Subcutaneous abdominal adipose tissue (tissue), 5 donors: ENCODE data around the gene NOTCH2.

Experiments used
- H3K27ac ChIP-seq: one replicate; pipeline ENCODE4 v1.7.0; 2013; ENCODE audit warnings: low read depth, mild to moderate bottlenecking, inconsistent platforms, low read length, moderate library complexity
- H3K27me3 ChIP-seq, 5 donors: one replicate each; pipeline ENCODE4 v1.7.0; 2013; ENCODE audit warnings: low read length in 5 of 5, inconsistent platforms in 1 of 5; ENCODE audit not compliant: control insufficient read depth in 5 of 5, insufficient read depth in 4 of 5
- H3K36me3 ChIP-seq, 5 donors: one replicate each; pipeline ENCODE4 v1.7.0; 2013; ENCODE audit warnings: low read length in 5 of 5; ENCODE audit not compliant: control insufficient read depth in 5 of 5, insufficient read depth in 5 of 5
- H3K4me1 ChIP-seq, 5 donors: one replicate each; pipeline ENCODE4 v1.7.0; 2013; ENCODE audit warnings: low read length in 5 of 5, mild to moderate bottlenecking in 3 of 5, moderate library complexity in 1 of 5; ENCODE audit not compliant: control insufficient read depth in 5 of 5, insufficient read depth in 5 of 5
- H3K4me3 ChIP-seq, 5 donors: one replicate each; pipeline ENCODE4 v1.7.0; 2013; ENCODE audit warnings: low read length in 5 of 5, low read depth in 1 of 5
- H3K9ac ChIP-seq, 5 donors: one replicate each; pipeline ENCODE4 v1.7.0; 2013; ENCODE audit warnings: low read length in 5 of 5, mild to moderate bottlenecking in 4 of 5, moderate library complexity in 3 of 5
- H3K9me3 ChIP-seq, 5 donors: one replicate each; pipeline ENCODE4 v1.7.0; 2013; ENCODE audit warnings: low read length in 5 of 5; ENCODE audit not compliant: control insufficient read depth in 5 of 5
- donor health status: healthy.
- donor health status: healthy.
- donor health status: healthy.
- donor health status: healthy.
- donor health status: healthy.

NOTCH2 gene

DNA sequence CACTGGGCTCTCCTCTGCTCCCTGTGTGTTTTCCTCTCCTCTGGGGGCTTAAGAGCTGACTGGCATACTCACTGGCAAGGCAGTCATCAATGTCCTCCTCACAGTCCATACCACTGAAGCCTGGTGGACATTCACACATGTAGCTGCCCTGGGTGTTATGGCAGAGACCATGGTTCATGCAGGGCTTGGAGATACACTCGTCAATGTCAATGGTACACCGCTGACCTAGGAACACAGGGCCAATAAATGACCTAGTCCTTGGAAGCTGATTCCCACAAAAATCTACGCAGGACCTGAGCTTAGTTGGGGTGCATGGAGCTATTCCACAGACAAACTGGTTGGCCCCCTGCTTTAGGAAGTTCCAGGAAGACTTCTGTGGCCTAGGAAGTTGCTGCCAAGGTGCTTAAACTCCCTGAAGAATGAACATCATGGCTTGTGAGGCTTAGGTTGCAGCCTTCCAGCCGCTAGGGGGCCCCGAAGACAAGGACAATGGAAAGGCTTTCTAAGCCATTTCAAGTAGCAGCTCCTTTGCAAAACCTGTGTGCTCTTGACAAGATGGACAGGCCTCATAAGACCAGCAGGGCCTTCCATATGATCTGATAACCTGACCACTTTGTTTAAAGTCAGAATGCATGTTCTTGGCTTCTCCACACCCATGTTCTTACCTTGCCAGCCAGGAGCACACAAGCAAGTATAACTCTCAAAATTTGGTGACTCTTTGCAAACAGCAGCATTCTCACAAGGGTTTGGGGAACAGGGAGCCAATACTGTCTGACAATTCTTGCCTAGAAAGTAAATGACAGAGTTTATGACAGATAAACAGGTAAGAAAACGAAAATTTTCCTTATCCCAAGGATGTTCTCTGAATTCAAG lies 120.9 kb downstream of the NOTCH2 start:
- Histone ChIP-seq H3K36me3 (peaks cover 28 to 59% (median 53%) of the 10 kb centered on the region in 5 donors), H3K9ac (no peak overlapping the region), H3K27me3 (no peaks in the 10 kb centered on the region), H3K9me3 (no peaks in the 10 kb centered on the region), H3K4me3 (no peak overlapping the region), H3K4me1 (peaks cover 0 to 4% (median 0%) of the 10 kb centered on the region in 5 donors), H3K27ac (peak overlapping the region; percentile 53)

DNA sequence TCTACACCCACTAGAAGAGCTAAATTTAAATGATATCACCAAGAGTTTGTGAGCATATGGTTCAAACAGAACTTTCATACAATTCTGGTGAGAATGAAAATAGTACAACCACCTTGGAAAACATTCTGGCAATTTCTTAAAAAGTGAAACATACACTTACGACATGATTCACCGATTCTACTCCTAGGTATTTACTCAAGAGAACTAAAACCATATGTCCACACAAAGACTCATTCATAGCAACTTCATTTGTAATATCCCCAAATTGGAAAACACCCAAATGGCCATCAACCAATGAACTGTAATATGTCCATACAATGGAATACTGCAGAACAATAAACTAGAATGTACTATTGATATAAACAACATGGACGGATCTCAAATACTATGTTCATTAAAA lies 122.0 kb downstream of the NOTCH2 start:
- H3K4me1 ChIP-seq: peaks cover 0 to 13% (median 0%) of the 10 kb centered on the region in 5 donors
- peaks cover 23 to 51% (median 43%) of the 10 kb centered on the region in 5 donors for H3K36me3 ChIP-seq
- H3K27me3 ChIP-seq: no peaks in the 10 kb centered on the region
- no peak overlapping the region for H3K4me3 ChIP-seq
- no peak overlapping the region for H3K9ac ChIP-seq
- H3K9me3 ChIP-seq: no peaks in the 10 kb centered on the region
- peak overlapping the region; percentile 53 for H3K27ac ChIP-seq

DNA sequence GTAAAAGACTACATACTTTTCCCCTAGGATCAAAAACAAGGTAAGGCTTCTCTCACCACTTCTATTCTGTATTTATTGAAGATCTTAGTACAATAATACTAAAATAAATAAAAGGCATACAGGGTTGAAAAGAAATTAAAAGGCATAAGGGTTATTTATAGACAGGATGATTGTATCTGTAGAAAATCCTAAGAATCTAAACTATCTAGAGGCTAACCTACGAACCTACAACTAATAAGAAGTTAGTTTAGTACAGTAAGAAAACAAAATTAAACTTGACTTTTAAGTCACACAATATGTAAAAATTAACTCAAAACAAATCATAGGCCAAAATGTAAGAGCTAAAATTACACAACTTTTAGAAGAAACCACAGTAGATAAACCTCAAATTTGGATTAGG lies 122.7 kb downstream of the NOTCH2 start:
- peaks cover 0 to 10% (median 0%) of the 10 kb centered on the region in 5 donors for H3K4me1 ChIP-seq
- peak overlapping the region; percentile 53 for H3K27ac ChIP-seq
- no peak overlapping the region for H3K4me3 ChIP-seq
- no peaks in the 10 kb centered on the region for H3K9me3 ChIP-seq
- H3K27me3 ChIP-seq: no peaks in the 10 kb centered on the region
- H3K36me3 ChIP-seq: peaks cover 21 to 45% (median 40%) of the 10 kb centered on the region in 5 donors
- H3K9ac ChIP-seq: peak overlapping the region in 1 of 5 donors; percentile 24

DNA sequence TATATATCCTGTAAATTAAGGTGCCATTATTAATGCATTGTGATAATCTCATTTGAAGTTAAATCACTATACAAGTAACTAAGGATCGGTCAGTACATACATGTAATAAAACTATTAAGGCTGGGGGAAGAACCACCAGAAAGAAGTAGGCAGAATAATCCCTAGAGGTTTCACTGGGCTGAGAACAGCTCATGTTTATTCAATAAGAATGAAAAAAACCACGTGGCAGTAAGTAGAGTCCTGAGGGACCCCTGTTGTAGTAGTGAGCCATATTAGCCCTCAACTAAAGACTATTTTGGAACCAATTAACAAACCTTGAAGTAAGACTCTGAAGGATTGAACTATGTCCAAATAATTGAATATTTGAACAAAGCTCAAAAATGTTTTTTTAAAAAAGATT lies 126.2 kb downstream of the NOTCH2 start:
- Histone ChIP-seq H3K9ac (no peak overlapping the region), H3K27ac (peak overlapping the region; percentile 63), H3K36me3 (peaks cover 23 to 45% (median 42%) of the 10 kb centered on the region in 5 donors)

DNA sequence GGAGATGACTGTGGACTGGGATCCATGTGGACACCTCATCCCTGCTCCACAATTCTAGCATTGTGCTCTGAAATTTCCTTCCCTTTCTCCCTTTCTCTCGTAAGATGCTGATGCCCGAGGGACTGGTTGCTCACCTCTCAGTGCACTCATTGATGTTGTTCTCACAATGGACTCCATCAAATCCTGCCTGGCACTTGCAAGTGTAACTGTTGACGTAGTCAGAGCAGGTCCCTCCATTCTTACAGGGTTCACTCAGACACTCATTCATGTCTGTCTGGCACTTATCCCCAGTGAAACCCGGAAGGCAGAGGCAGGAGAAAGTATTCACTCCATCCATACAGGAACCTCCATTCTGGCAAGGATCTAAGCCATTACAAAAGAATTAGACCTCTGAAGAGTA lies 128.1 kb downstream of the NOTCH2 start:
- H3K4me3 ChIP-seq: no peak overlapping the region
- H3K36me3 ChIP-seq: peaks cover 35 to 52% (median 42%) of the 10 kb centered on the region in 5 donors
- H3K9ac ChIP-seq: no peak overlapping the region

More for the DNA sequence above, 126.2 kb downstream of the NOTCH2 start:
- Histone ChIP-seq H3K4me3 (no peak overlapping the region), H3K9me3 (no peaks in the 10 kb centered on the region), H3K4me1 (peaks cover 0 to 10% (median 0%) of the 10 kb centered on the region in 5 donors), H3K27me3 (no peaks in the 10 kb centered on the region)

DNA sequence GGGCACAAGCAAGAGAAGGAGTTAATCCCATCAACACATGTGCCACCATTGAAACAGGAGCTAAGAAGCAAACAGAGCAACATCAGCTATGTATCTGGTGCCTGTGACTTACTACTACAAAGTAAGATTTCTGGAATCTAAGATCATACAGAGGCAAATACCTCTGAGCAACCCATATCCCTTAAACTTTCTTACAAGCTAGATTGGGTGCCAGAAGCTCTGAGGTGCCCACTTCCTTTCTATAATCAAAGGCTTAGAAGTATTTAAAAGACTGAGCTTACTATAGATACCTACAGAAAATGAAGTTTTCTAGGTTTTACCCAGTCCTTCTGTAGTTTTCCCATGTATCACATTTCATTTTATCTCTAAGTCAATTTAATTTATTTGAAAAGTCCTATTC lies 128.8 kb downstream of the NOTCH2 start:
- Histone ChIP-seq H3K36me3 (peaks cover 40 to 59% (median 46%) of the 10 kb centered on the region in 5 donors), H3K9ac (no peak overlapping the region), H3K27me3 (no peaks in the 10 kb centered on the region), H3K4me1 (peaks cover 0 to 10% (median 0%) of the 10 kb centered on the region in 5 donors), H3K9me3 (no peaks in the 10 kb centered on the region), H3K27ac (peak overlapping the region; percentile 7), H3K4me3 (no peak overlapping the region)

More for the DNA sequence above, 128.1 kb downstream of the NOTCH2 start:
- H3K27me3 ChIP-seq: no peaks in the 10 kb centered on the region
- no peaks in the 10 kb centered on the region for H3K9me3 ChIP-seq
- peaks cover 0 to 10% (median 0%) of the 10 kb centered on the region in 5 donors for H3K4me1 ChIP-seq
- no peak overlapping the region for H3K27ac ChIP-seq

DNA sequence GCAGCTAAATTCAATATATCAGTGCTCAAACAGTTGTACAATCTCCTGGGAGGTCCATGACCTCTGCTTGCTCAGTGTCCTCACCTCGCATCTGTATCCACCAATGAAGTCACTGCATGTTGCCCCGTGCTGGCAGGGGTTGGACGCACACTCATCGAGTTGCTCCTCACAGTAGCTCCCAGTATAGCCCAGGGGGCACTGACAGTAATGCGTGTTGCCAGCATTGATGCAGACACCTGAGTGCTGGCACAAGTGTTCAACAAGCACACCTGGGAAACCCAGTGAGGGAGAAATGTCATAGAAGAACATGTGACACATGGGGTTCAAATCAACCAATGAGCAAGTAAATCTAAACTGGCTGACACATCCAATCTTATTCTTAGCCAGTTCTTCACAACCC lies 132.3 kb downstream of the NOTCH2 start:
- peaks cover 66 to 87% (median 74%) of the 10 kb centered on the region in 5 donors for H3K36me3 ChIP-seq
- no peak overlapping the region for H3K27ac ChIP-seq
- H3K9ac ChIP-seq: no peak overlapping the region

DNA sequence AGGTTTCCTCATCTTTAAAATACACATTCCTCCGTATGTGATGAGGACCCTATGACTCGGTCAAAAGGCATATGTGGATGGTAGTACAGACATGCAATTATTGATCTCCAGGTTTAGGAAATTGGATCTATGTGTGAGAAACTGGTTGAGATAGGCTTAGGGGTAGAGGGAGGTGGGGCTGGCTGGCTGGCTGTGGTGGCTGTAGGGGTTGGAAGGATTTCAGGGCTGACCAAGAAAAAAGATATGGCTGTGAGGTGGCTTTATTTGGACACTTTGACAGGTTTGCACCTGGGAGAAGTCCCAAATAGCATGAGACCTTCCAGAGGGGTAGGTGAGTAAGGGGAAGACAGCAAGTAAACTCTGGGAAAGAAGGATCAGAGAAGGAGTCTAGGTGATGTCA lies 133.5 kb downstream of the NOTCH2 start:
- H3K36me3 ChIP-seq: peaks cover 64 to 84% (median 71%) of the 10 kb centered on the region in 5 donors
- no peaks in the 10 kb centered on the region for H3K4me1 ChIP-seq
- no peak overlapping the region for H3K4me3 ChIP-seq
- no peak overlapping the region for H3K9ac ChIP-seq
- H3K27me3 ChIP-seq: no peaks in the 10 kb centered on the region
- H3K9me3 ChIP-seq: peaks cover 0 to 11% (median 3%) of the 10 kb centered on the region in 5 donors
- H3K27ac ChIP-seq: no peak overlapping the region

More for the DNA sequence above, 132.3 kb downstream of the NOTCH2 start:
- peaks cover 0 to 11% (median 3%) of the 10 kb centered on the region in 5 donors for H3K9me3 ChIP-seq
- H3K4me1 ChIP-seq: no peaks in the 10 kb centered on the region
- H3K4me3 ChIP-seq: no peak overlapping the region
- H3K27me3 ChIP-seq: no peaks in the 10 kb centered on the region

DNA sequence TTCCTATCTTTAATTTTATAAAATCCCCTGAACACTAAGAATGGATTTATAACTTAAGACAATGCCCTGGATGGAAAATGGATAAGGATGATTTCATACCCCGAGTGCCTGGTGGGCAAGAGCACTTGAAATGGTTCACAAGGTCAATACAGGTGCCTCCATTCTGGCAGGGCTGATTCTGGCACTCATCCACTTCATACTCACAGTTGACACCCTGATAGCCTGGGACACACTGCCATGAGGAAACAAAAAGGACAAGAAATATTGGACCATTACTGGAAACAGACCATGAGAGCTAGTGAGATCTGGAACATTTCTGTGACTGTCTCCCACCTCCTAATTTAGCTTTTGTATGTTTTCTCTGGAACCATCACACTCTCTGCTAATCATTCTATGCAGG lies 134.1 kb downstream of the NOTCH2 start:
- no peak overlapping the region for H3K27ac ChIP-seq
- H3K4me3 ChIP-seq: no peak overlapping the region
- H3K4me1 ChIP-seq: no peaks in the 10 kb centered on the region
- H3K9me3 ChIP-seq: peaks cover 0 to 11% (median 3%) of the 10 kb centered on the region in 5 donors
- no peaks in the 10 kb centered on the region for H3K27me3 ChIP-seq
- no peak overlapping the region for H3K9ac ChIP-seq
- peaks cover 59 to 78% (median 67%) of the 10 kb centered on the region in 5 donors for H3K36me3 ChIP-seq

DNA sequence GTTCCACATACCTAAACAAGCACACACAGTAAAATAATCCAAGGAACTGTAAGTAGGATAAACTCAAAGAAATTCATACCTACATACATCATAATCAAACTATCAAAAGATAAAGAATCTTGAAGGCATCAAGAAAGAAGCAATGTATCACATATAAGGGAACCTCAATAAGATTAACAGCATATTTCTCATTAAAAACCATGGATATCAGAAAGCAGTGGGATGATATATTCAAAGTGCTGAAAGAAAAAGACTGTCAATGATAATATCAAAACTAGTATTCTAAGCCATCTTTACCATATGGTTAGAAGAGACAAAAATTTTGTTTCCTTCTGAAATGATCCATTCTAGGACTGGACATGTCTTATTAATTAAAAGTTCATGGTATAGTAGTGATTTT lies 136.1 kb downstream of the NOTCH2 start:
- Histone ChIP-seq H3K9me3 (peaks cover 0 to 11% (median 3%) of the 10 kb centered on the region in 5 donors), H3K27ac (no peak overlapping the region), H3K4me3 (no peak overlapping the region), H3K4me1 (no peaks in the 10 kb centered on the region), H3K36me3 (peaks cover 58 to 75% (median 67%) of the 10 kb centered on the region in 5 donors), H3K27me3 (no peaks in the 10 kb centered on the region), H3K9ac (no peak overlapping the region)
